ENCODE measurements around the gene PKD1L1. TPM values are rescaled to one million over a fixed set of nuclear protein-coding genes. Genes with fewer than 3 reads are reported as not detected.
"Not testable (repeated sequence)": the region's sequence is repeated elsewhere in the genome, so short reads cannot be mapped to it uniquely, and the experiment has no call there.

Gene PKD1L1
- polyA plus RNA-seq, 1 donor from 2014 or later, result 0.06 TPM

DNA sequence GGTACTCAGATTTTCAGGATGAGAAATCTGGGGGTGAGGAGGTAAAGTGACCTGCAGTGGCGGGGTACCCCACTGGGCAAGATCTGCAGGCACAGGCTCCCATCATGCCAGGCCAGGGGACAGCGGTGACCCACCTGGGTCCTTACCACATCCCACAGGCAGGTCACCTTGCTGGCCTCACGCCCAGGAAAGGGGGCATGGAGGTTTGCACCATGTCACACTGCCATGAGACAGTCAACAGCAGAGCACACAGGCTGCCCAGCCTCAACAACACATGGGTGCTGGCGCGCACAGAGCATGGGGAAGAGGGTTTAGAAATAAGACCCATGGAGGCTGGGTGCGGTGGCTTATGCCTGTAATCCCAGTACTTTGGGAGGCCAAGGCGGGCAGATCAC is 914 bp downstream of the PKD1L1 start:
- no peak overlapping the region for H3K4me3 Mint-ChIP-seq

DNA sequence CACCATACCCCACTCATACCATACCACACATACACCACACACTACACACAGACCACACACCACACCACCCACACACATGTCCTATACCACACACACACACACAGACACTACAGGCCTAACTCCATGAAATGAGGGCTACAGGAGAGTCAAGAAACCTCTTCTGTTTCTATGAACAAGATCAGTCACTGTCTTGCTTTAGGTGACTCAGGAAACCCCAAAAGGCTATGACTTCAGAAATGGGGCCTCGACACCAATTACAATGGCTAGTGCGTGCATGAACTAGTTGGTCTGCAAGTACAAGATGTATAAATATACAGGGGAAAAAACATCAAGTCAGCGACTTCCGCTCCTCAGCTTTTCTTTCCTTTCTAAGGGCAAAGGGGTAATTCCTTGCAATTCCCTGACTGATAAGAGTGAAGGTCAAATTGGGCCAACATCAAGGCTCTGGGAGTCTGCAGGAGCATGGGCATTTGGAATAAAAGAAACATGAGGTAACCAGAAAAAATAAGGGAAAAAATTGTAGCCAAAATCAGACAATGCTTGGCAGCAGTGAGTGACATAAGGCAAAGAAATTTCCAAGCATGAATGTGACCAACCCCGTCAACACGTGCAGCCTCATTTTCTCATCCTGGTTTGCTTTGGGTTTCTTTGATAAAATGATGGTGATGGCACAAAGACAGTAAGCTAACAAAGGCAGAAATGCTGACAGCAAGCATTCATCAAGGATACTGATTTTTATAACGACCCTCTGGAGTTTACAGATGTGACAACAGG is 1.5 kb downstream of the PKD1L1 start:
- peaks cover 4% of the 10 kb centered on the region for H3K27me3 Mint-ChIP-seq
- H3K9me3 Mint-ChIP-seq, result no peaks in the 10 kb centered on the region
- no peak overlapping the region for H3K4me3 Mint-ChIP-seq
- peaks cover 0 to 4% (median 1%) of the 10 kb centered on the region in 3 donors for H3K4me1 Mint-ChIP-seq
- H3K27ac Mint-ChIP-seq, result no peak overlapping the region
- H3K36me3 Mint-ChIP-seq, result no peaks in the 10 kb centered on the region

More for the DNA sequence above, 914 bp downstream of the PKD1L1 start:
- Mint-ChIP-seq H3K27ac (no peak overlapping the region), H3K4me1 (peaks cover 0 to 4% (median 1%) of the 10 kb centered on the region in 3 donors), H3K9me3 (no peaks in the 10 kb centered on the region), H3K27me3 (peaks cover 4% of the 10 kb centered on the region), H3K36me3 (no peaks in the 10 kb centered on the region)

DNA sequence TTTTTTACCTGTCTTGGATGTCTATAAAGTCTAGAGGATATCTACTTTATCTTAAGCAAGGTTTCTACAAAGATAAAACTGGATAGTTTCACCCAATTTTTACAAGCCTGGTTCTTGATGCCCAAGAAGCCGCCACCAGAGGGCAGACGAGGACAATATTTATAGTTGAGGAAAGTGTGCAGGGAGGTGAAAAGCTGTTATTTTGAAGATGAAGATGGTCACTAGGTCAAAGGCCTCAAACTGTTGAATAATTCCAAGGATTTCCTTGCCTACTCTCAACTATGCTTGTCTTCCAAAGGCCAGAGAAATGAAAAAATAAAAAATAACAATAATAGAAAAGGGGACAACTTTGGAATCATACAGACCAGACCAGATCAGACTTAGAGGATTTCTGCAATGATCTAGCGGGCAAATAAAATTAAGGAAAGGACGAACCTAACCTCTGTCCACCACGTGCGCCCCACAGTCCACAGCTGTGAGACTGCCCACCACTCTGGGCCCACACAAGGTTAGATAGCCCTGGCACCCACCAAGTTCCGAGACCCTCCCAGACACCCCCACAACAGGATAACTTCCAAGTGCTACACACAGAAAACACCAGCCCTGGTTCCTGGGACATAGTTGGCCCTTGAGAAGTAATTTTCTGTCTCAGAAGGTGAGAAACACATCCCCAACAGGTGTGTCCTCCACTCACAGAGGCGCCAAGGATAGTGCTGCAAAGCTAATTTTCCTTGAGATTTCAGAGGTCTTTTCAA is 2.8 kb downstream of the PKD1L1 start:
- no peaks in the 10 kb centered on the region for H3K9me3 Mint-ChIP-seq
- no peaks in the 10 kb centered on the region for H3K36me3 Mint-ChIP-seq
- no peak overlapping the region for H3K4me3 Mint-ChIP-seq
- H3K27ac Mint-ChIP-seq, result peak overlapping the region in 1 of 3 donors; percentile 67
- peaks cover 4% of the 10 kb centered on the region for H3K27me3 Mint-ChIP-seq
- H3K4me1 Mint-ChIP-seq, result peaks cover 0 to 4% (median 1%) of the 10 kb centered on the region in 3 donors

DNA sequence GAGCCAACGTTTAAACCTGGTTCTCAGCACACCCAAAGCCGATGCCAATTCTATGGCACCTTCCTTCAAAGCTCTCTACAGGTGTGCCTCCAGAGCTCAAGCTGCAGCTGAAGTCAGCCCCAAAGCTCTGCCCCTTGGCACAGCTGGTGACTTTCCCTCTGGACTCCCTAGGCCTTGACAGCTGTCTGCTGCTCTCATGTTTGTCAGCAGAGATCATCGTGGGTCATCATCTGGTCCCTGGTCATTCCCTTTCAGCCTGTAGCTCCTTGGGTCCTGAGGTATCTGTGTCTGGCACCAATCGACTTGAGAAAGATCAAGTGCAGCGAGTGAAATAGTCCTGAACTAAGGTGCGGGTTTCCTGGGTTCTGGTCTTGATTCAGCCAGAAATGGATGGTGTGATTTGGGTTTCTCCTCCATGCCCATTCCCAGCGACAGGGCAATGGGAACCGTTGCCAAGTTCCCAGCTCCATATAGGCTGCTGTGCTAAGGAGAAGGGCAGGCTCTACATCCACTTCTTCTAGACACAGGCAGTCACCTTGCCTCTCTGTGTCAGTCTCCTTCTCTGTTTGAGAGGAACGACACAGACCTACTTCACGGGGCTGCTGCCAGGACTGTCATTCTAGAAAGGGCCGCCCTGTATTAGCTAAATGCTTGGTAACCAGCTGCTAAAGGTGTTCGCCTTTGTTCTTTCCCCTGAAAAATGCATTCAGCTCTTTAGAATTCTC is 3.6 kb downstream of the PKD1L1 start:
- peaks cover 4% of the 10 kb centered on the region for H3K27me3 Mint-ChIP-seq
- peaks cover 0 to 4% (median 1%) of the 10 kb centered on the region in 3 donors for H3K4me1 Mint-ChIP-seq

DNA sequence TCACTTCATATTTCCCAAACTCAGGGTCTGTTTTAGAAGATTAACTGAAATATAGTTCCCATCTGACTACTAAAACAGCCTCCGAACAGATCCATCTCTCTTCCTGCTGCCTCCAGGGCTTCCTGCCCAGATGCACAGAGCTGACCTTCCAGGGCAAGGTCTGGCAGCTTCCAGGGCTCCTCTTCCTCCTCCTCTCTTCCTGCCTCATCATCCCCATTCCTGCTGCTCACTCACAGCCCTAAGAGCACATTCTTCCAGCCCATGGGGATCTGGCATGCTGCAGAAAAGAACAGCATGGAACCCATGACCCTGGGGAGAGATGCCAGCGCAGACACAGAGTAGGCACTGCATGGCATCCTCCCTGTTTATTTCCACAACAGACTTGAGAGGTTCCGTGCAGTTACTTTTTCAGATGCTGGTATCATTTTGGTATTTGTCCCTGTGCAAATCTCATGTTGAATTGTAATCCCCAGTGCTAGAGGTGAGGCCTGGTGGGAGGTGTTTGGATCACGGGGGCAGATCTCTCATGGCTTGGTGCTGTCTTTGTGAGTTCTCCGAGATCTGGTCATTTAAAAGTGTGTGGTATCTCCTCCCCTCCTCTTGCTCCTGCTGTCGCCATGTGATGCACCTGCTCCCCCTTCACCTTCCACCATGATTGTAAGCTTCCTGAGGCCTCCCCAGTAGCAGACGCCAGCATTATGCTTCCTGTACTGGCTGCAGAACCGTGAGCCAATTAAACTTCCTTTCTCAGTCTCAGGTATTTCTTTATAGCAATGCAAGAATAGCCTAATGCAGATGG is 4.4 kb downstream of the PKD1L1 start:
- H3K9me3 Mint-ChIP-seq, result no peaks in the 10 kb centered on the region
- H3K4me1 Mint-ChIP-seq, result peaks cover 3 to 7% (median 6%) of the 10 kb centered on the region in 3 donors
- H3K36me3 Mint-ChIP-seq, result no peaks in the 10 kb centered on the region
- no peak overlapping the region for H3K4me3 Mint-ChIP-seq
- H3K27me3 Mint-ChIP-seq, result peaks cover 4% of the 10 kb centered on the region
- no peak overlapping the region for H3K27ac Mint-ChIP-seq

More for the DNA sequence above, 3.6 kb downstream of the PKD1L1 start:
- Mint-ChIP-seq H3K4me3 (peak overlapping the region in 1 of 4 donors; percentile 17), H3K36me3 (no peaks in the 10 kb centered on the region), H3K27ac (peak overlapping the region in 1 of 3 donors; percentile 63), H3K9me3 (no peaks in the 10 kb centered on the region)

DNA sequence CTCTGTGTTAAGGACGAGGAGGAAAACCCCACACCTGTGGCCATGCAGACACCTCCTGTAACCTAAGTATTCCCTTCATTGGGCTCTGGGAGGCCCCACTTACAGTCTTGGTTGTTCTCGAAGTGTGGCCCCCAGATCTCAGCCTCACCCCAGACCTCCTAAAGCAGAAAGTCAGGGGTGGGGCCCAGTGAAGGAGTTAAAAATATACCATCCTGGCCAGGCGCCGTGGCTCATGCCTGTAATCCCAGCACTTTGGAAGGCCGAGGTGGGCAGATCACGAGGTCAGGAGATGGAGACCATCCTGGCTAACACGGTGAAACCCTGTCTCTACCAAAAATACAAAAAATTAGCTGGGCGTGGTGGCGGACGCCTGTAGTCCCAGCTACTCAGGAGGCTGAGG is 5.6 kb downstream of the PKD1L1 start:
- H3K36me3 Mint-ChIP-seq, H3K27me3 Mint-ChIP-seq, H3K9me3 Mint-ChIP-seq, H3K4me3 Mint-ChIP-seq: not testable (repeated sequence)
- Mint-ChIP-seq H3K4me1 (peaks cover 15 to 18% (median 17%) of the 10 kb centered on the region in 3 donors), H3K27ac (peak overlapping the region in 1 of 3 donors; percentile 27)

DNA sequence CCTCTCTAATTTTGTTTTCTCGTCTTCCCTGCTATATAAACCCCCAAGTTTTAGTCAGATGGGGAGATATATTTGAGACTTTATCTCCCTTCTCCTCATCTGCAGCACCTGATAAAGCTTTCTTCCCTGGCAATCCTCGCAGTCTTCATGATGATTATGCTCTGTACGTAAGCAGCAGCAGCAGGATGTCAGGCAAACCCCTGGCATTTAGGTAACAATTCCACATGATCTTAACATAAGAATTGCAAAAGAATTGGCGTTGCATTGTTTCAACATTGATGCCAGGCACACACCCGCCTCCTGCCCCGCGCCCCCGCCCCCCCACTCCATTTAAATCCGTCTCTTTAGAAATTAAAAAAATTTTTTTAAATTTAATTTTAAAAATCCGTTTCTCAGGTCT is 6.1 kb downstream of the PKD1L1 start:
- Mint-ChIP-seq H3K4me3 (no peak overlapping the region), H3K9me3 (no peaks in the 10 kb centered on the region), H3K27me3 (peaks cover 4% of the 10 kb centered on the region), H3K36me3 (no peaks in the 10 kb centered on the region), H3K27ac (no peak overlapping the region), H3K4me1 (peaks cover 20 to 23% (median 22%) of the 10 kb centered on the region in 3 donors)

DNA sequence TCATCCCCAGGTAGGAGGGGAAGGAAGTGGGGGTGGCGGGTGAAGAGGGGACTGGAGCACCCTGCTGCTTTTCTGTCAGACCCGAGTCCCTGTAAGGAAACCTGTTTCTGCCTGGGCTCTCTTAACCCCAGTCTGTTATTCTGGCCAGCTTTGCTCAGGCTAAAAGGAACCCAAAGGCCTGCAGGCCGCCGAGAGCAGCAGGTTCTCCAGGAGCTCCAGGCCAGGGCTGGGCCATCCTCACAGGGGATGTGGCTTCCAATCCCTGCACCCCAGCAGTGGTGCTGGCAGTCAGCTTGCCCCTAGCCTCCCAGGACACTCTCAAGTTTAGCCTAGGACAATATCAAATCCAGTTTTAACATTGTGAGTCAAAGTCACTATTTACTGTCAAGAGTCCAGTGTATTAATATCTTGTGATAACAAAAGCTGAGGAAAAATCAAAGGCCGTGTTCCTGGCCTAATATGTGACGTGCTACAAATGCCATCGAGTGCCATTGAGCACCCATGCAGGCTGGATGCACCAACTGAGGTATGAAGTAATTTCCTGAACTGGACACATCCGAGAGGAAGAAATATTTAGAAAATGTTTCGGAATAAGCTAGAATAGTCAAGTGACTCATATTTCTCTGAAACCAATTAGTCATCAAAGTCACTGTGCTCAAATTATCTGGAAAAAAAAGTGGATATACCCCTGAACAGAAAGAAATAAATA is 7.0 kb downstream of the PKD1L1 start:
- no peaks in the 10 kb centered on the region for H3K36me3 Mint-ChIP-seq
- peaks cover 4% of the 10 kb centered on the region for H3K27me3 Mint-ChIP-seq
- peaks cover 27% of the 10 kb centered on the region in 3 donors for H3K4me1 Mint-ChIP-seq
- no peaks in the 10 kb centered on the region for H3K9me3 Mint-ChIP-seq
- no peak overlapping the region for H3K27ac Mint-ChIP-seq
- no peak overlapping the region for H3K4me3 Mint-ChIP-seq

DNA sequence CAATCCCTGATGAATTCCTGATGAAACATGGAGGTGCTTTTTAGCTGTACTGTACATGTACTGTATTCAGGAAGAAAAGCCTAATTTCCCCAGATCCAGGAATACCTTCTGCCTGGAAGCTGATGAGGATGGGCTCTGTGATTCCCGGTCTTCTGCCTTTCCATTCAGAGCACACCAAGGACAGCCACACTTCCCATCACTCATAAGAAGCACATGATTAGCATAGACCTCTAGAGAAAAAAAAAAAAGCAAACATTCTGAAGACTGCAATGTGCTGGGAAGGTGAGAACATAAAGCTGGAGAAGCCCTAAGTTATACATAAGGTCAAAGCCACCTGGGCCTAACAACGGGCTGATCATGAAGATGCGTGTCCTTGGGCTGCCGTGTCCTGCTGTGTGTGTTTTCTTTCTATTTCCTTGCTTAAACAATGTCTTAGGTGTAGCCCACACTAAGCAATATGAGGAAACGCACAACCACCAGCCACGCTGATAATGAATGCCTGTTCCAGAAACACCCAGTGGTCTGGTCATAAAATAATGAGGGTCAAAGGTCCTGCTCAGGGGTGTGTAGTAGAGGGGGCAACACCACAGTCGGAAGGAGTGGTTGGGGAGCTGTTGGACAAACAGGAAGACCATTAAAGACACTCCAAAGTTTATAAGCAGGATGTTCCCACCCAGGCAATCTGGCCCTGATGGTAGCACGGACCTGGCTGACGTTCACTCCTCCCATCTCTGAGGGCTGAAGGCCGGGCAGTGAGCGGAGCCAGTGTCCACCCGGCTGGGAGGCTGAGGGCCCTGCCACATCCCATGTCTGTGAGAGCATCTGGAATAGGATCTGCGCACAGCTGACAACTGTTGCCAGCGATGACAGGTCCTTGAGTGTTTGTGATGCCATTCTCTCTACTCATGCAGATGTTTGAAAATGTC is 7.9 kb downstream of the PKD1L1 start:
- no peaks in the 10 kb centered on the region for H3K9me3 Mint-ChIP-seq
- H3K27ac Mint-ChIP-seq, result peak overlapping the region in 1 of 3 donors; percentile 27
- no peaks in the 10 kb centered on the region for H3K36me3 Mint-ChIP-seq
- H3K4me1 Mint-ChIP-seq, result peaks cover 28 to 30% (median 29%) of the 10 kb centered on the region in 3 donors
- peaks cover 1% of the 10 kb centered on the region for H3K27me3 Mint-ChIP-seq
- no peak overlapping the region for H3K4me3 Mint-ChIP-seq

DNA sequence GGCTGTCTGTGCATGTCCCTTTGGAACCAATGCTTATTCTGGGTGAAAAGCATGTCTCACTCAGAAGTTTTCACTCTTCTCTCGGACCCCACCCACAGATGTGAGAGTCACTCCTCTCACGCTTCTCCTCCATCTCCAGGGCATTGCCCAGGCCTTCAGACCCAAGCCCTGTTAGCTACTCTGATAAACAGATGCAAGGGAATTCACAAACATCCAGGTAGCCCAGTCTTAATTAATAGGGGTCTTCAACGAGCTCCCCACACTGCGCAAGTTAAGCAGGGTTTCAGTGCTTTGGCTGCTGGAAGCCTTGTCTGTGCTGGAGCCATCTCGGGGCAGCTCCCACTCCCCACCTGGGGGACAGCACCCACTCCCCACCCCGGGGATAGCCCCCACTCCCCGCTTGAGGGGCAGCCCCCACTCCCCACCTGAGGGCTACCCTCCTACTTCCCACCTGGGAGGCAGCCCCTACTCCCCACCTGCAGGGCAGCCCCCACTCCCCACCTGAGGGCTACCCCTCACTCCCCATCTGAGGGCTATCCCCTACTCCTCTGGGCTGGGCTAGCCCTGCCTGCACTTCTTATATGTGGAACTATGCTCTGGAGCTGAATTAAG is 8.7 kb downstream of the PKD1L1 start:
- Mint-ChIP-seq H3K9me3 (no peaks in the 10 kb centered on the region), H3K36me3 (no peaks in the 10 kb centered on the region), H3K4me3 (peak overlapping the region in 1 of 4 donors; percentile 21), H3K27ac (peak overlapping the region in 1 of 3 donors; percentile 27), H3K4me1 (peaks cover 25 to 30% (median 29%) of the 10 kb centered on the region in 3 donors), H3K27me3 (peaks cover 1% of the 10 kb centered on the region)

DNA sequence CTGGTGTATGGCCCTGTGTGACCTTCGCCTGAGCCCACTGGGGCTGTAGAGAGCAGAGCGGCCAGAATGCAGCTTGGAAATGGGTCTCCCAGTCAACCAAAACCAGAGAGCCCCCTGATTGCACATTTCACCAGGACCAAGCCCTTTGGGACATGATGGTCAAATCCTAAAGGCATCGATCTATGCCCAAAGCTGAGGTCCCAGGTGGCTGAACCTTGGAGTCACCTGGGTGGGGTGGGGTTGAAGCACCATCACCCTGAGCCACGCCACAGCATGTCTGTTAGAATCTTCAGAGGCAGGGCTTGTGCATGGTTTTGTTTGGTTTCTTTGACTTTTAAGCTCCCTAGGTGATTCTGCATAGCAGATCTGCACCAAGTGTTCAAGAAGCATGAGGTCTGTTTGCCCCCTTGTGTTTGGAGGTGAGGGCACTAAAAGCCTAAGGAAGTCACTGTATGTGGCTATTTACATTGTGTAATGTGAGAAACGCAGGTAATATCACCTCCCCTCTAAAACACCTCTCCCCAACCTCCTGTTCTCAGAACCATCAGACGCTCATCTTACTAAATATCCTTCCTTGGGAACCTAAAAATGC is 9.6 kb downstream of the PKD1L1 start:
- Mint-ChIP-seq H3K9me3 (no peaks in the 10 kb centered on the region), H3K36me3 (no peaks in the 10 kb centered on the region), H3K4me3 (peak overlapping the region in 2 of 4 donors; percentile 72 to 87), H3K4me1 (peaks cover 25 to 30% (median 27%) of the 10 kb centered on the region in 3 donors), H3K27ac (peak overlapping the region in 1 of 3 donors; percentile 28), H3K27me3 (peaks cover 1% of the 10 kb centered on the region)
